Measurements from ENCODE around the gene AGMO.
"Not testable (repeated sequence)": the region's sequence is repeated elsewhere in the genome, so short reads cannot be mapped to it uniquely, and the experiment has no call there.

AGMO gene

GRCh38 chr7:15315678-15316077 lies 246.1 kb downstream of the AGMO start:
- DNase-seq (ENCODE audit: low read depth), result no peak

- DNase-seq (ENCODE audit: low read depth), result no peak
These were observed 246.9 kb downstream of the AGMO start for GRCh38 chr7:15314922-15315321.

GRCh38 chr7:15313361-15313760 lies 248.5 kb downstream of the AGMO start:
- DNase-seq (ENCODE audit: low read depth), result no peak

- no peak for DNase-seq (ENCODE audit: low read depth)
These were observed 251.9 kb downstream of the AGMO start for GRCh38 chr7:15309872-15310271.

- DNase-seq (ENCODE audit: low read depth), result no peak
These were observed 253.0 kb downstream of the AGMO start for GRCh38 chr7:15308821-15309220.

- no peak for DNase-seq (ENCODE audit: low read depth)
These were observed 255.5 kb downstream of the AGMO start for GRCh38 chr7:15306296-15306695.

- no peak for DNase-seq (ENCODE audit: low read depth)
These were observed 256.7 kb downstream of the AGMO start for GRCh38 chr7:15305002-15305600.

GRCh38 chr7:15303357-15303756 lies 258.5 kb downstream of the AGMO start:
- no peak for DNase-seq (ENCODE audit: low read depth)

GRCh38 chr7:15300986-15301385 lies 260.8 kb downstream of the AGMO start:
- DNase-seq (ENCODE audit: low read depth), result not testable (repeated sequence)

- DNase-seq (ENCODE audit: low read depth), result no peak
These were observed 269.7 kb downstream of the AGMO start for GRCh38 chr7:15292138-15292537.

GRCh38 chr7:15291699-15292098 lies 270.1 kb downstream of the AGMO start:
- DNase-seq (ENCODE audit: low read depth), result no peak

GRCh38 chr7:15288741-15289140 lies 273.1 kb downstream of the AGMO start:
- DNase-seq (ENCODE audit: low read depth), result no peak

- no peak for DNase-seq (ENCODE audit: low read depth)
These were observed 277.4 kb downstream of the AGMO start for GRCh38 chr7:15284396-15284795.

GRCh38 chr7:15280078-15280733 lies 281.6 kb downstream of the AGMO start:
- no peak for DNase-seq (ENCODE audit: low read depth)

- DNase-seq (ENCODE audit: low read depth), result no peak
These were observed 282.2 kb downstream of the AGMO start for GRCh38 chr7:15279640-15280039.

- no peak for DNase-seq (ENCODE audit: low read depth)
These were observed 304.1 kb downstream of the AGMO start for GRCh38 chr7:15257689-15258088.

- DNase-seq (ENCODE audit: low read depth), result no peak
These were observed 309.6 kb downstream of the AGMO start for GRCh38 chr7:15252181-15252580.

- no peak for DNase-seq (ENCODE audit: low read depth)
These were observed 313.3 kb downstream of the AGMO start for GRCh38 chr7:15248514-15248913.

GRCh38 chr7:15245831-15246230 lies 316.0 kb downstream of the AGMO start:
- DNase-seq (ENCODE audit: low read depth), result no peak

GRCh38 chr7:15239801-15240200 lies 322.0 kb downstream of the AGMO start:
- DNase-seq (ENCODE audit: low read depth), result no peak

- DNase-seq (ENCODE audit: low read depth), result no peak
These were observed 324.9 kb downstream of the AGMO start for GRCh38 chr7:15236952-15237351.

- DNase-seq (ENCODE audit: low read depth), result no peak
These were observed 327.4 kb downstream of the AGMO start for GRCh38 chr7:15234431-15234830.

GRCh38 chr7:15228831-15229230 lies 333.0 kb downstream of the AGMO start:
- DNase-seq (ENCODE audit: low read depth), result no peak

GRCh38 chr7:15225981-15226380 lies 335.8 kb downstream of the AGMO start:
- no peak for DNase-seq (ENCODE audit: low read depth)
